NB4 (cell line): ENCODE results near the gene EVPLL.
"Not testable (repeated sequence)": the region's sequence is repeated elsewhere in the genome, so short reads cannot be mapped to it uniquely, and the experiment has no call there.

Experiments
- CTCF ChIP-seq: IDR thresholded peaks from one replicate; pipeline ENCODE4 v1.5.1; 2012; ENCODE audit warnings: low read depth, low read length
- MAX ChIP-seq: IDR thresholded peaks from 2 replicates; pipeline ENCODE4 v1.6.1; 2011; ENCODE audit warnings: low read depth, low read length
- POLR2A ChIP-seq: IDR thresholded peaks from 2 replicates; pipeline ENCODE4 v1.6.1; 2011; ENCODE audit warnings: mild to moderate bottlenecking; ENCODE audit not compliant: insufficient read length; ENCODE audit errors: extremely low read depth

- not testable (repeated sequence) for TF ChIP-seq CTCF, MAX, POLR2A
Observed at GRCh38 chr17:18384271-18384670, 6.7 kb downstream of the EVPLL start.
